OCI-LY1 (cell line): Measurements from ENCODE around the gene NUP210.

Experiments
- EZH2 ChIP-seq: fragments of 200-600 bp; sonication (generic), shearing (Covaris generic); IDR thresholded peaks from 2 replicates; pipeline ENCODE4 v1.8.0; 2017; ENCODE audit warnings: borderline replicate concordance, mixed run types, mild to moderate bottlenecking, antibody characterized with exemption, low read length, moderate library complexity, mixed read lengths
- TF ChIP-seq, protein P1 (sequence below): fragments of 200-600 bp; sonication (generic), shearing (Covaris generic); IDR thresholded peaks from 2 replicates; pipeline ENCODE4 v1.5.1; 2017; ENCODE audit warnings: mild to moderate bottlenecking, antibody characterized with exemption, low read length, moderate library complexity, mixed read lengths

DNA sequence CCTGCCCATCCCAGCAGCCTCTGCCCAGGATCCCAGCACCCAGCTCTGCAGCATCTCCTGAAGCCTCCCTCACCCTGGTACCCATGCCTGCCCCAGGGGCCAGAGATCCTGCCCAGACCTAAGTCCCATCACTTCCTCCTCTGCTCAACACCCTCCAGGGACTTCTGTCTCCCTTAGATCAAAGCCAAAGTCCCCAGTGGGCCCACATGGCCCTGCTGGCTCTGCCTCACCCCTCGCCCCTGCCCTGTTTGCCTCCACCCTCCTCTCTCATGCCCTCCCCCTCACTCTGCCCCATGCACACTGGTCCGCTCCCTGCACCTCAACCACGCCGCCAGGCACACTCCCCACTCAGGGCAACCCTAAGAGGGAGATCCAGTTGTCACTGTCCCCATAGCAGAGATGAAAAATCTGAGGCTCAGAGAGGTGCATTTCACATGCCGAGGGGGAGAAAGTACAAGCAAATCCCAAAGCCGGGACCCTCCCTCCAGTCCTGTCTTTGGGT lies 146.5 kb downstream of the NUP210 start:
- no peak for TF ChIP-seq EZH2
- TF ChIP-seq, protein P1, sequence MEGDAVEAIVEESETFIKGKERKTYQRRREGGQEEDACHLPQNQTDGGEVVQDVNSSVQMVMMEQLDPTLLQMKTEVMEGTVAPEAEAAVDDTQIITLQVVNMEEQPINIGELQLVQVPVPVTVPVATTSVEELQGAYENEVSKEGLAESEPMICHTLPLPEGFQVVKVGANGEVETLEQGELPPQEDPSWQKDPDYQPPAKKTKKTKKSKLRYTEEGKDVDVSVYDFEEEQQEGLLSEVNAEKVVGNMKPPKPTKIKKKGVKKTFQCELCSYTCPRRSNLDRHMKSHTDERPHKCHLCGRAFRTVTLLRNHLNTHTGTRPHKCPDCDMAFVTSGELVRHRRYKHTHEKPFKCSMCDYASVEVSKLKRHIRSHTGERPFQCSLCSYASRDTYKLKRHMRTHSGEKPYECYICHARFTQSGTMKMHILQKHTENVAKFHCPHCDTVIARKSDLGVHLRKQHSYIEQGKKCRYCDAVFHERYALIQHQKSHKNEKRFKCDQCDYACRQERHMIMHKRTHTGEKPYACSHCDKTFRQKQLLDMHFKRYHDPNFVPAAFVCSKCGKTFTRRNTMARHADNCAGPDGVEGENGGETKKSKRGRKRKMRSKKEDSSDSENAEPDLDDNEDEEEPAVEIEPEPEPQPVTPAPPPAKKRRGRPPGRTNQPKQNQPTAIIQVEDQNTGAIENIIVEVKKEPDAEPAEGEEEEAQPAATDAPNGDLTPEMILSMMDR, result no peak
